HEK293T (cell line): ENCODE measurements around the gene HSPE1.

Experiments
- ARNT ChIP-seq: fragments of 450-650 bp; IDR thresholded peaks from 2 replicates; pipeline ENCODE4 v1.6.1; 2017; ENCODE audit warnings: mild to moderate bottlenecking
- BHLHE40 ChIP-seq: fragments of 450-650 bp; IDR thresholded peaks from 2 replicates; pipeline ENCODE4 v1.6.1; 2016; ENCODE audit warnings: mild to moderate bottlenecking, moderate library complexity, borderline replicate concordance
- ELF4 ChIP-seq: fragments of 450-650 bp; IDR thresholded peaks from 2 replicates; pipeline ENCODE4 v1.6.1; 2017; ENCODE audit warnings: antibody characterized with exemption
- FOXA1 ChIP-seq: fragments of 450-650 bp; IDR thresholded peaks from 2 replicates; pipeline ENCODE4 v1.6.1; 2016; ENCODE audit warnings: mild to moderate bottlenecking
- FOXK2 ChIP-seq: fragments of 450-650 bp; IDR thresholded peaks from 2 replicates; pipeline ENCODE4 v1.6.1; 2016; ENCODE audit warnings: mild to moderate bottlenecking
- FOXM1 ChIP-seq: fragments of 450-650 bp; IDR thresholded peaks from 2 replicates; pipeline ENCODE4 v1.6.1; 2017; ENCODE audit warnings: mild to moderate bottlenecking, borderline replicate concordance
- NFRKB ChIP-seq: fragments of 450-650 bp; IDR thresholded peaks from 2 replicates; pipeline ENCODE4 v1.6.1; 2016; ENCODE audit warnings: mild to moderate bottlenecking, moderate library complexity
- SP1 ChIP-seq: fragments of 450-650 bp; IDR thresholded peaks from 2 replicates; pipeline ENCODE4 v1.6.1; 2017
- SUZ12 ChIP-seq: fragments of 450-650 bp; IDR thresholded peaks from 2 replicates; pipeline ENCODE4 v1.6.1; 2016; ENCODE audit warnings: mild to moderate bottlenecking
- TARDBP ChIP-seq: fragments of 450-650 bp; IDR thresholded peaks from 2 replicates; pipeline ENCODE4 v1.6.1; 2016
- ZNF384 ChIP-seq: fragments of 450-650 bp; IDR thresholded peaks from 2 replicates; pipeline ENCODE4 v1.6.1; 2016

DNA sequence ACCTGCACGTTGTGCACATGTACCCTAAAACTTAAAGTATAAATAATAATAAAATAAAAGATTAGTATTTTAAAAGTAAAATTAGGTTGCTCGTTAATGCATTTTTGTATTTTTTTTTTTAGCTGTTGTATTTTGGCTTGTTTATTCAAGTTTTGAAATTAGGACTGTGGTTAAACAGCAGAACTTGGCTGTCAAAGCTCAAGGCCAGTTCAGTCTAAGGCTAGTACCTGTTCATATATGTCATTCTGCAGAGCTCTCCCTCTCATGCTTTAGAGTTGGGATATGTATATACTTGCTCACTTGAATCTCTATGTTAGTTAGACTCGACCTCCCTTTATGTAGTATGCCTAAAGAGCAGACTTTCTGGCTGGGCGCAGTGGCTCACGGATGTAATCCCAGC lies 48.4 kb downstream of the HSPE1 start:
- no peak for TF ChIP-seq NFRKB
- TF ChIP-seq BHLHE40: no peak
- no peak for TF ChIP-seq SP1
- no peak for TF ChIP-seq TARDBP
- no peak for TF ChIP-seq FOXA1
- TF ChIP-seq ELF4: no peak
- no peak for TF ChIP-seq SUZ12
- no peak for TF ChIP-seq FOXM1
- TF ChIP-seq ARNT: no peak
- no peak for TF ChIP-seq ZNF384
- no peak for TF ChIP-seq FOXK2
